A673 (cell line): Measurements from ENCODE around the gene DENND1A. TPM values are rescaled to one million over a fixed set of nuclear protein-coding genes. Genes with fewer than 3 reads are reported as not detected.

Experiments
- BruUV-seq: library from RNA; stranded (reverse); fragments of 400-500 nt; replicated peaks from 2 replicates; lab custom pipeline; 2021; lab: Mats Ljungman, UMichigan
- CTCF ChIA-PET: fragments of 300-600 bp; sonication (Branson Sonifier 250); formaldehyde crosslinking; loops from one replicate; lab custom pipeline; 2022; ENCODE audit warnings: antibody characterized with exemption; lab: Charles Lee
- POLR2A ChIA-PET: fragments of 300-600 bp; sonication (Branson Sonifier 250); formaldehyde crosslinking; loops from one replicate; lab custom pipeline; 2022; ENCODE audit warnings: antibody characterized with exemption; ENCODE audit not compliant: low non-redundant PET; lab: Charles Lee
- DNase-seq: peaks from one replicate; pipeline ENCODE4 v3.0.0-alpha.2; 2015; ENCODE audit warnings: low spot score
- H3K27ac ChIP-seq: fragments of 200-600 bp; sonication (generic); 2 replicates; pipeline ENCODE4 v1.5.1; 2016; ENCODE audit warnings: mixed run types, low read depth, mild to moderate bottlenecking, mixed read lengths, antibody characterized with exemption, low read length; ENCODE audit not compliant: poor library complexity, severe bottlenecking
- H3K27me3 ChIP-seq: fragments of 200-600 bp; sonication (generic); replicated peaks from 2 replicates; pipeline ENCODE4 v1.6.1; 2017; ENCODE audit warnings: mixed run types, low read depth, mild to moderate bottlenecking, mixed read lengths, antibody characterized with exemption, low read length; ENCODE audit not compliant: insufficient read depth, poor library complexity
- H3K36me3 ChIP-seq: fragments of 200-600 bp; sonication (generic); 2 replicates; pipeline ENCODE4 v1.6.1; 2016; ENCODE audit warnings: mixed run types, mild to moderate bottlenecking, mixed read lengths, antibody characterized with exemption, low read length; ENCODE audit not compliant: insufficient read depth, poor library complexity, severe bottlenecking
- H3K4me1 ChIP-seq: fragments of 200-600 bp; sonication (generic); 2 replicates; pipeline ENCODE4 v1.6.1; 2017; ENCODE audit warnings: mixed run types, mild to moderate bottlenecking, mixed read lengths, antibody characterized with exemption, low read length; ENCODE audit not compliant: insufficient read depth, poor library complexity, severe bottlenecking
- H3K4me3 ChIP-seq: fragments of 200-600 bp; sonication (generic); 2 replicates; pipeline ENCODE4 v1.5.1; 2016; ENCODE audit warnings: low read depth, mixed run types, mild to moderate bottlenecking, mixed read lengths, low read length; ENCODE audit not compliant: poor library complexity, severe bottlenecking
- H3K9me3 ChIP-seq: fragments of 200-600 bp; sonication (generic); 2 replicates; pipeline ENCODE4 v1.6.1; 2016; ENCODE audit warnings: mixed run types, low read depth, mild to moderate bottlenecking, mixed read lengths, antibody characterized with exemption, low read length; ENCODE audit not compliant: poor library complexity, severe bottlenecking
- CTCF ChIP-seq: fragments of 300-800, 200-600 bp; sonication (generic); conservative IDR thresholded peaks from 2 replicates; pipeline ENCODE4 v1.5.1; 2017; ENCODE audit warnings: low read depth, mild to moderate bottlenecking, antibody characterized with exemption, low read length, moderate library complexity, mixed read lengths
- EZH2 ChIP-seq: fragments of 200-600 bp; sonication (generic); IDR thresholded peaks from 2 replicates; pipeline ENCODE4 v1.6.1; 2017; ENCODE audit warnings: borderline replicate concordance, low read depth, mild to moderate bottlenecking, mixed read lengths, antibody characterized with exemption, low read length; ENCODE audit not compliant: poor library complexity, severe bottlenecking
- intact Hi-C: fragments of 100-400 bp; cut with micrococcal nuclease; formaldehyde crosslinking; loops from one replicate; pipeline ENCODE4 v1.10.0; 2022; ENCODE audit not compliant: unreplicated experiment
- total RNA-seq: library from RNA; stranded (reverse); gene quantifications from 2 replicates; pipeline ENCODE4 v1.2.3, GENCODE V29; 2021

The DENND1A gene
- total RNA-seq, 1 experiment from 2014 or later = 12.0 TPM

- Histone ChIP-seq H3K27me3 (no peaks in the 10 kb centered on the region), H3K4me1 (no peaks in the 10 kb centered on the region), H3K9me3 (no peaks in the 10 kb centered on the region), H3K4me3 (no peak overlapping the region), H3K36me3 (no peaks in the 10 kb centered on the region), H3K27ac (no peak overlapping the region)
- DNase-seq = no peak
- TF ChIP-seq CTCF = no peak
- TF ChIP-seq EZH2 = no peak
- ChIA-PET CTCF (no interaction called here), POLR2A (no interaction called here)
- BruUV-seq = no TSS peak
- intact Hi-C loops = no loop called here
These were observed 346.3 kb downstream of the DENND1A start for GRCh38 chr9:123583646-123584045.

- Histone ChIP-seq H3K27me3 (no peaks in the 10 kb centered on the region), H3K4me1 (peaks cover 23% of the 10 kb centered on the region), H3K9me3 (peaks cover 4% of the 10 kb centered on the region), H3K27ac (no peak overlapping the region), H3K4me3 (no peak overlapping the region), H3K36me3 (no peaks in the 10 kb centered on the region)
- CTCF ChIA-PET = no interaction called here
- DNase-seq = no peak
- POLR2A ChIA-PET = no interaction called here
- intact Hi-C loops = no loop called here
- BruUV-seq = no TSS peak
- no peak for TF ChIP-seq CTCF
- no peak for TF ChIP-seq EZH2
These were observed 358.7 kb downstream of the DENND1A start for GRCh38 chr9:123571240-123571639.

GRCh38 chr9:123568691-123569688 is 360.9 kb downstream of the DENND1A start:
- intact Hi-C loops = no loop called here
- DNase-seq = peak; percentile 93
- peak overlapping the region; percentile 8 for H3K4me3 ChIP-seq
- no TSS peak for BruUV-seq
- TF ChIP-seq CTCF (no peak), EZH2 (no peak)
- H3K27ac ChIP-seq = peak overlapping the region; percentile 51
- H3K9me3 ChIP-seq = no peaks in the 10 kb centered on the region
- H3K27me3 ChIP-seq = no peaks in the 10 kb centered on the region
- ChIA-PET CTCF (no interaction called here), POLR2A (no interaction called here)
- peaks cover 23% of the 10 kb centered on the region for H3K4me1 ChIP-seq
- H3K36me3 ChIP-seq = no peaks in the 10 kb centered on the region
